ENCODE data around the gene HAGH.
A peak's percentile ranks its signal among the peaks of the same experiment; 100 is the strongest.

The HAGH gene

DNA sequence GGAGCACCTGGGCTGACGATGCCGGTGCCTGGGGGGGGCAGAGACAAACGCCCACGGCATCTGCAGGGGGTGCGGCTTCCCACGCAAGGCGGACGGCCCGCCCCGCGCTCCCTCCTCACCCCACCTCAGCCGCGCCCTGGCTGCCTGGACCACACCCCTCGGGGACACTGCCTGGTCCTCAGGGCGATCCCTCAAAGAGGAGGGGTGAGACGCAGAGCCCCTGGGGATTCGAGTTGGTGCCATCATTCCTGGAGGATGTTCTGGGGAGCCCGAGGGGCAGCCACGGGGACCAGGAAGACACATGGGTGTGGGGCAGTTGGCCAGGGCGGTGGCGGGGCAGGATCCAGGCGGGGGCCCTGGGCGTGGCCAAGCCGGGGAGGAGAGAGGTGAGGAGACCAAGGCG is 37.0 kb downstream of the HAGH start:
- Histone ChIP-seq H3K36me3 (ENCODE audit: control insufficient read depth, low read depth, low read length) (peaks cover 9% of the 10 kb centered on the region), H3K27me3 (ENCODE audit: control insufficient read depth, insufficient read depth, low read length) (no peaks in the 10 kb centered on the region), H3K4me3 (ENCODE audit: low read length) (no peak overlapping the region)

DNA sequence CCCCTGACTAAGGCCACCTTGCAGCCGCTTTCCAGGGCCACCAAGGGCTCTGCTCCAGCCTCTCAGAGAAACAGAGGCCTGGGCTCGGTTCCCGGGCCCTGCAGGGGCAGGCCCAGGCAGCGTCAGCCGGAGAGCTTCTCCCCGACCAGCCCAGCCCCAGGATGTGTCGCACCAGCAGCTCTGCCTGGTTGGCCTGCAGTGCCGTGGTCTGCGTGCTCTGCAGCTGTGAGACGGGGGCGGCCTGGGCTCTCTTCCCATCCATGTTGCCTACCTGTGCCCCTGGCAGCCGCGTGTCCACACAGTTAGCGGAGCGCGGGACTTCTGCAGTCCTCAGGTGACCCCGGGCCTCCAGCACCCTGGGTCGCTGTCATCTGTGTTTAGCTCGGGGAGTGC is 37.9 kb downstream of the HAGH start:
- Histone ChIP-seq H3K9me3 (ENCODE audit: control insufficient read depth, low read depth, low read length) (no peaks in the 10 kb centered on the region), H3K4me1 (ENCODE audit: control insufficient read depth, low read depth, low read length) (no peaks in the 10 kb centered on the region), H3K9ac (ENCODE audit: low read length) (no peak overlapping the region), H3K36me3 (ENCODE audit: control insufficient read depth, low read depth, low read length) (peaks cover 9% of the 10 kb centered on the region), H3K27ac (ENCODE audit: low read length) (no peak overlapping the region), H3K4me3 (ENCODE audit: low read length) (no peak overlapping the region), H3K27me3 (ENCODE audit: control insufficient read depth, insufficient read depth, low read length) (no peaks in the 10 kb centered on the region)

More for the DNA sequence above, 37.0 kb downstream of the HAGH start:
- Histone ChIP-seq H3K27ac (ENCODE audit: low read length) (no peak overlapping the region), H3K9me3 (ENCODE audit: control insufficient read depth, low read depth, low read length) (no peaks in the 10 kb centered on the region), H3K9ac (ENCODE audit: low read length) (no peak overlapping the region), H3K4me1 (ENCODE audit: control insufficient read depth, low read depth, low read length) (no peaks in the 10 kb centered on the region)

DNA sequence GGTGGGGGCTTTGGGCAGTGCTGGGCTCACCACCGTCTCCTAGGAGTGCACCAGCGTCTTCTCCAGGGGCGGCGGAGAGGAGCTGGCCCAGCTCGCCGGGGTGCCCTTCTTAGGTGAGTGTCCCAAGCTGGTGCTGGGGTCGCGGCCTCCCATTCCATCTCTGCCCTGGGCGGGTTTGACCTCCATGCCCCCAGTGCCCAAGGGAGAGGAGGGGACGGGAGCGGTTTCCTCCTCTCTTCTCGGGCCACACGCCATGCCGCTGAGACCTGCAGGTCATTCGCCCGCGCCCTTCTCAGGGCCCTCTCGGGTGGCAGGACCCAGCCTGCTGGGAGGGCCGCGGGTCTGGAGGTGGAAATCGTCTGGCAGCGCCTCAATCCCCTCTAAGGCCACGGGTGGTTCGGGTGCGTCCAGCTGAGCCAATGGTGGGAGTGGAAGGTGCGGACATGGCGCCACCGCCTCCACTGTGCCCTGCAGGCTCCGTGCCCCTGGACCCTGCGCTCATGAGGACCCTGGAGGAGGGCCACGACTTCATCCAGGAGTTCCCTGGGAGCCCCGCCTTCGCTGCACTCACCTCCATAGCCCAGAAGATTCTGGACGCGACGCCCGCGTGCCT is 38.4 kb downstream of the HAGH start:
- Histone ChIP-seq H3K9ac (ENCODE audit: low read length) (no peak overlapping the region), H3K4me1 (ENCODE audit: control insufficient read depth, low read depth, low read length) (no peaks in the 10 kb centered on the region), H3K4me3 (ENCODE audit: low read length) (no peak overlapping the region), H3K36me3 (ENCODE audit: control insufficient read depth, low read depth, low read length) (peaks cover 9% of the 10 kb centered on the region), H3K9me3 (ENCODE audit: control insufficient read depth, low read depth, low read length) (no peaks in the 10 kb centered on the region), H3K27ac (ENCODE audit: low read length) (no peak overlapping the region), H3K27me3 (ENCODE audit: control insufficient read depth, insufficient read depth, low read length) (no peaks in the 10 kb centered on the region)

DNA sequence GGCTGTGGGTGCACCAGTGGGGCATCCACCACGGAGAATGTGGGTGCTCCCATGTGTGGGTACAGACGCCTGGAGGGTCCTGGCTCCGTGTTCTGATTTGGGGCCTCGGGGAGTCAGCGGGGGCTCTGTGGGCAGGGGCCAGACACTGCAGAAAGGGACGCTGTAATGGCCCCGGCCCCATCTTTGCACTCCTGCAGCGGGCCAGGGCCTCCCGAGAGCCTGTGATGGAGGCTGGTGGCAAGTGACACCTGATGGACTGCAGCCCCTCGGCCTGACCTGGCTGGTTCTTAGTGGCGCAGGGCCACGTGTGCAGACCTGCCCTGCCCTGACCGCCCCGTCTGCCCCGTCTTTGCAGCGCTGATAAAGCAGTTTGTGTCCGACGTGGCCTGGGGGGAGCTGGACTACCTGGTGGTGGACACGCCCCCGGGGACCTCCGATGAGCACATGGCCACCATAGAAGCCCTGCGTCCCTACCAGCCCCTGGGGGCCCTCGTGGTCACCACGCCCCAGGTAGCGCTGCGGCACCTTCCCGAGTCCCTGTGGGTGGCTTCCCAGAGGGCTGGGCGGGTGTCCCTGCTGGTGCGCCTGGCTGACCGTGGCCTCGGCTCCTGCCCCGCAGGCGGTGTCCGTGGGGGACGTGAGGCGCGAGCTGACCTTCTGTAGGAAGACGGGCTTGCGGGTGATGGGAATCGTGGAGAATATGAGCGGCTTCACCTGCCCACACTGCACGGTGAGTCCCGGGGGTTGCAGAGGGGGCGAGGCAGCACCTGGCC is 39.1 kb downstream of the HAGH start:
- Histone ChIP-seq H3K4me1 (ENCODE audit: control insufficient read depth, low read depth, low read length) (no peaks in the 10 kb centered on the region), H3K9me3 (ENCODE audit: control insufficient read depth, low read depth, low read length) (no peaks in the 10 kb centered on the region), H3K36me3 (ENCODE audit: control insufficient read depth, low read depth, low read length) (peaks cover 9% of the 10 kb centered on the region), H3K9ac (ENCODE audit: low read length) (no peak overlapping the region), H3K27me3 (ENCODE audit: control insufficient read depth, insufficient read depth, low read length) (no peaks in the 10 kb centered on the region), H3K4me3 (ENCODE audit: low read length) (no peak overlapping the region), H3K27ac (ENCODE audit: low read length) (no peak overlapping the region)

DNA sequence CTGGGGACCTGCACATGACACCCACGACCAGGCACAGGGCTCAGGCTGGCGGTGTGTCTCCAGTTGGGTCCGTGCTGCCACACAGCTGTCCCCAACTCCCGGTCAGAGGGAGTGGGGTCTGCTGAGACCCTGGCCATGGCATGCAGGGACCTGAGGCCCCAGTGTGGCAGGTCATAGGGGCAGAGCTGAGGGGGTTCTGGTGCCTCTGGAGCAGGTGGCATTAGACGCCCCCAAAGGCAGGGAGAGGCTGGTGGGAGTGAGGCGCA is 39.6 kb downstream of the HAGH start:
- peaks cover 9% of the 10 kb centered on the region for H3K36me3 ChIP-seq (ENCODE audit: control insufficient read depth, low read depth, low read length)
- H3K9me3 ChIP-seq (ENCODE audit: control insufficient read depth, low read depth, low read length) = no peaks in the 10 kb centered on the region
- H3K4me1 ChIP-seq (ENCODE audit: control insufficient read depth, low read depth, low read length) = no peaks in the 10 kb centered on the region
- H3K27me3 ChIP-seq (ENCODE audit: control insufficient read depth, insufficient read depth, low read length) = no peaks in the 10 kb centered on the region
- no peak overlapping the region for H3K4me3 ChIP-seq (ENCODE audit: low read length)
- H3K27ac ChIP-seq (ENCODE audit: low read length) = no peak overlapping the region
- H3K9ac ChIP-seq (ENCODE audit: low read length) = no peak overlapping the region

DNA sequence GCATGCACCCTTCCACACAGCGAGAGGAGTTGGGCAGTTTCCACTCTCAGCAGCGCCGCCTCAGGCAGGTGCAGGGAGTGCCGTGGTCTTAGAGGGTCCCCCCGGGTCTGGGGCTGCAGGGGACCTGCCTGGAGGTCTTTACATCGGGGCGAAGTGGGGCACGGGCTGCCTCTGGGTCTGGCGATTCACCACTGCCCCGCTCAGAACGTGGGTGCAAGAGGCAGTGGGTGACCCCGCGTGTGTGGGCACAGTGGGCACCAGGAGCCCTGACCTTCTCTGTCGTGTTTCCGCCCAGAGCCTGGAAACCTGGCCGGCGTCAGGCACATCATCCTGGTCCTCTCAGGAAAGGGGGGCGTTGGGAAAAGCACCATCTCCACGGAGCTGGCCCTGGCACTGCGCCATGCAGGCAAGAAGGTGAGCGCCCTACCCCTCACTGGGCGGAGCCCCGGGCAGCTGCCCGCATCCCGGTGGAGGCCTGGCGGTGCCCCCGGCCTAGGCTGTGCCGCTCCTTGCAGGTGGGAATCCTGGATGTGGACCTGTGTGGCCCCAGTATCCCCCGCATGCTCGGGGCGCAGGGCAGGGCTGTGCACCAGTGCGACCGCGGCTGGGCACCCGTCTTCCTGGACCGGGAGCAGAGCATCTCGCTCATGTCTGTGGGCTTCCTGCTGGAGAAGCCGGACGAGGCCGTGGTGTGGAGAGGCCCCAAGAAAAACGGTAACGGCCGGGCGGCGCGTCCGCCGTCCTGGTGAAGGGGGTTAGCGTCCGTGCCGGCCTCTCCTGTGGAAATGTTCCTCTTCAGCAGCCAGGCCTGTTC is 40.2 kb downstream of the HAGH start:
- Histone ChIP-seq H3K4me3 (ENCODE audit: low read length) (no peak overlapping the region), H3K27me3 (ENCODE audit: control insufficient read depth, insufficient read depth, low read length) (no peaks in the 10 kb centered on the region), H3K4me1 (ENCODE audit: control insufficient read depth, low read depth, low read length) (no peaks in the 10 kb centered on the region), H3K9ac (ENCODE audit: low read length) (no peak overlapping the region), H3K9me3 (ENCODE audit: control insufficient read depth, low read depth, low read length) (no peaks in the 10 kb centered on the region), H3K27ac (ENCODE audit: low read length) (no peak overlapping the region), H3K36me3 (ENCODE audit: control insufficient read depth, low read depth, low read length) (peaks cover 9% of the 10 kb centered on the region)

DNA sequence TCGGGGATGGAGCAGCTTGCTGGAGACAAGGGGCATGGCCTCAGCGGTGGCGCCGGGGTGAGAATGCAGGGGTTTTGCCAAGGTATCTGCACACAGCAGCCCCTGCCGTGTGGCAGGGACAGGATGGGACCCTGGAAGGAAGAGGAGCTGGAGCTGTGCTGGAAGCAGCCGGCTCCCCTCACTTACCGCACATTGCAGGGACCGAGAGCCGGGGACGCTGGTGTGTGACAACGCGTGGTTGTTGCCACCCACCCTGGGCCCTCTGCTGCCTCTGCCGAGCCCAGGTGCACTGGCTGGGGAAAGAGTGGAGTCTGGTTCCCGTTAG is 40.8 kb downstream of the HAGH start:
- Histone ChIP-seq H3K27me3 (ENCODE audit: control insufficient read depth, insufficient read depth, low read length) (no peaks in the 10 kb centered on the region), H3K4me3 (ENCODE audit: low read length) (no peak overlapping the region), H3K9me3 (ENCODE audit: control insufficient read depth, low read depth, low read length) (no peaks in the 10 kb centered on the region), H3K27ac (ENCODE audit: low read length) (no peak overlapping the region), H3K36me3 (ENCODE audit: control insufficient read depth, low read depth, low read length) (peaks cover 9% of the 10 kb centered on the region), H3K4me1 (ENCODE audit: control insufficient read depth, low read depth, low read length) (no peaks in the 10 kb centered on the region), H3K9ac (ENCODE audit: low read length) (no peak overlapping the region)

DNA sequence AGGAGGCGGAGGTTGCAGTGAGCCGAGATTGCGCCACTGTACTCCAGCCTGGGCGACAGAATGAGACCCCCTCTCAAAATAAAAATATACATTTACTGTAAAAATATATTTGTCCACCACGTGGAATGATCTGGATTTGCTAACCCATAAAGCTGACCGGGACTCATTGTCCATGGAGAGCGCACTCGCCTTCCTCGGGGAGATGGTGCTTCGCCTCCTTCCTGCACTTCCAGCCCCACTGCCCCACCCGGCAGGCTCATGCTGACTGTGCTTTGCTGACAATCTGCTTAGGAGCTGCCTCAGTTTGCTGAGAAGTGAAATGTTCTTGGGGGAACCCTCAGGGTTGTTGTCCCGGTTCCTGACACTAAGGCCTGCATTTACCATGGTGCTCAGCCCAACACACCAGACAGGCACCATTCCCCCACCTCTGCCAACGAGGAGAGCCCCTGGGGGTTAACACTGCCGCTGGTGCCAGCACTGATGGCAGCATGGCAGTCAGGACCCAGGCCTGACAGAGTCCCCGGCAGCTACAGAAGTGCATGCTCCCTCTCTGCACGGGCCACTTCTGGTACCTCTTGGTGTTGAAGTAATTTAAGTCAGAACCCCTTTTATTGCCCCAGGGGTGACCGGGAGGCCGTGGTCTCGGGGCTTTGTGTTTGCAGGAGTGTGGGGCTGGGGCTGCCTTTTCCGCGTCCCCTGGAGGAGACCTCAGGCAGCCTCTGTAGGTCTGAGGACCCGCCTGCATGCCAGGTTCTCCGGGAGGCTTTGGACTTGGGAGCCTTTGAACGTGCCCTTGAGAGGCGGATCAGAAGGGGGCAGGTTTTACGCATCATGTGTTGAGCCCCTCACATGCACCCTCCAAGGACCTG is 41.4 kb downstream of the HAGH start:
- H3K36me3 ChIP-seq (ENCODE audit: control insufficient read depth, low read depth, low read length) = peaks cover 9% of the 10 kb centered on the region

DNA sequence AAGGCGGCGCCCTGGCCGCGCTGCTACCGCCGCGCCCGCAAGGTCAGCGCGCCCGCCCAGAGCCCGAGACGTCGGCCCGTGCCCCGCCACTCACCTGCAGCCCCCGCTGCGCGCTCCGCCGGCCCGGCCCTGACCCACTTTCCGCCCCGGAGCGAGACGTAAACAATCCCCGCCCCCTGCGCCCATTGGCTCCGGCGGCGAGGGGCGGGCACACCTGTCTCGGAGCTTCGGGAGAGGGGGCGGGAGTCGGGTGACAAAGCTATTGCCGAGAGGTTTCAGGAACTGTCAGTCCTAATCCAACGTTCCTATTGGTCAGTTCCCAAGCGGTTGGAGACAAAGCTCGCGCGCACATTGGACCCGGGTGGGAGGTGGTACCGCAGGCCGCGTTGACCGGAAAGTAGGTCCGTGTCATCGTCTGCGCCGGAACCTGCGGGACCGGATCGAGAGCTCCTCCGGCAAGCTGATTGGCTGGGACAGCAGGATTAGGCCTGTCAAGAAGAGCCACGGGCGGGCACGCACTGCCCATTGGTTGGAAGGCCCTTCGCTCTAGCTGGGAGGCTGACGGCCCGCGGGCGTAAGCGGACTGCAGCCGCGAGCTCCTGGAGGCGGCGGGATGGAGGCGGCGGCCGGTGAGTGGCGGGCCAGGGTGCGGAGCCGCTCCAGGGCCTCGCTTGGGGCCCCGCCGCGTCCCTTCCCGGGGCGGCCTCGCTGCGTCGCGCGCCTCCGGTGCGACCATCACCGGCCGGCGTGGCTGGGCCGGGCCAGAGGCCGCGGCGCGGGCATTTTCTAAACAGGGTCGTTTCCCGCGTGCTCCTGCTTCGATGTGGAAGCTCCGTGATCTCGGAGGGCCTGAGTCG is 44.0 kb downstream of the HAGH start, which contains the start of the genes NUBP2 and SPSB3:
NUBP2 (plus strand) TSS at position 553 of the 857 bp plus-strand sequence; CDS start at position 614, 61 bp downstream.
SPSB3 (minus strand) TSS at position 164 of the 857 bp plus-strand sequence. CDS start 1,088 bp downstream, outside the sequence.
- Histone ChIP-seq H3K9me3 (ENCODE audit: control insufficient read depth, low read depth, low read length) (no peaks in the 10 kb centered on the region), H3K9ac (ENCODE audit: low read length) (peak within 1 kb of the TSS; percentile 80), H3K4me3 (ENCODE audit: low read length) (peak within 1 kb of the TSS; percentile 83), H3K4me1 (ENCODE audit: control insufficient read depth, low read depth, low read length) (no peaks in the 10 kb centered on the region), H3K36me3 (ENCODE audit: control insufficient read depth, low read depth, low read length) (peaks cover 3% of the 10 kb centered on the region), H3K27ac (ENCODE audit: low read length) (no peak within 1 kb of the TSS), H3K27me3 (ENCODE audit: control insufficient read depth, insufficient read depth, low read length) (no peaks in the 10 kb centered on the region)

More for the DNA sequence above, 41.4 kb downstream of the HAGH start:
- H3K27me3 ChIP-seq (ENCODE audit: control insufficient read depth, insufficient read depth, low read length) = no peaks in the 10 kb centered on the region
- no peak overlapping the region for H3K4me3 ChIP-seq (ENCODE audit: low read length)
- no peaks in the 10 kb centered on the region for H3K4me1 ChIP-seq (ENCODE audit: control insufficient read depth, low read depth, low read length)
- no peak overlapping the region for H3K9ac ChIP-seq (ENCODE audit: low read length)
- no peak overlapping the region for H3K27ac ChIP-seq (ENCODE audit: low read length)
- H3K9me3 ChIP-seq (ENCODE audit: control insufficient read depth, low read depth, low read length) = no peaks in the 10 kb centered on the region

DNA sequence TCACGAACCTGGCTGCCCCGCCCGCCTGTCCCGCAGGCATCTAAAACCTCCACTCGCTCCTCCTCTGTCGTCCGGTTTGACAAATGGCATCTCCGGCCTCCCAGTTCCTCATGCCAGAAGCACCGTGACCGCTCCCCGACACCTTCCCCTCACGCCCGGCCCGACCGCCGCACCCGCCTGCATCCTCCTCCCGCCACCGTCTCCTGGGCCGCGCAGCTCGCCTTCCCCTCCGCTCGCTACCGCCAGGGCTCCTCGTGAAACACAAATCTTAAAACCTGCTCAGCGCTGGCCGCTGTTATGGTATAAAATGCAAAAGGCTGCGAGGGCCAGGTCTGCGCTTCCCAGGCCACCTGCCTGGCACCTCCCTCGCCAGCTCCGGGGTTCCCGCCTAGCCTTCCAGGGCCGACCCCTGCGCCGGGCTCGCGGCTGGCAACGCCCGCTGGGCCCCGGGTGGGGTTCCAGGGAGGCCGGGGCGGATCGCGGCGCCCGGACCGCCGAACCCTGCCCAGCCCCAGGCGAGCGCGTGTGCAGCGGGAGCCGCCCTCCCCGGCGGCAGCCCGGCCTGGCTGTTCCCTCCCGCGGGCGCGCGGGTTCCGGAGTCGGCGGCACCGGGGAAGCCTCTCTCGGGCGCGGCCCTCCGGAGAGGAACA is 44.7 kb downstream of the HAGH start:
- H3K9me3 ChIP-seq (ENCODE audit: control insufficient read depth, low read depth, low read length) = no peaks in the 10 kb centered on the region
- H3K27me3 ChIP-seq (ENCODE audit: control insufficient read depth, insufficient read depth, low read length) = no peaks in the 10 kb centered on the region
- H3K4me3 ChIP-seq (ENCODE audit: low read length) = peak overlapping the region; percentile 83
- H3K27ac ChIP-seq (ENCODE audit: low read length) = no peak overlapping the region
- H3K4me1 ChIP-seq (ENCODE audit: control insufficient read depth, low read depth, low read length) = no peaks in the 10 kb centered on the region
- H3K36me3 ChIP-seq (ENCODE audit: control insufficient read depth, low read depth, low read length) = peaks cover 8% of the 10 kb centered on the region
- peak overlapping the region; percentile 45 for H3K9ac ChIP-seq (ENCODE audit: low read length)

Data from iPS-18a (cell line).